ENCODE data around the gene ADPRHL1.

DNA sequence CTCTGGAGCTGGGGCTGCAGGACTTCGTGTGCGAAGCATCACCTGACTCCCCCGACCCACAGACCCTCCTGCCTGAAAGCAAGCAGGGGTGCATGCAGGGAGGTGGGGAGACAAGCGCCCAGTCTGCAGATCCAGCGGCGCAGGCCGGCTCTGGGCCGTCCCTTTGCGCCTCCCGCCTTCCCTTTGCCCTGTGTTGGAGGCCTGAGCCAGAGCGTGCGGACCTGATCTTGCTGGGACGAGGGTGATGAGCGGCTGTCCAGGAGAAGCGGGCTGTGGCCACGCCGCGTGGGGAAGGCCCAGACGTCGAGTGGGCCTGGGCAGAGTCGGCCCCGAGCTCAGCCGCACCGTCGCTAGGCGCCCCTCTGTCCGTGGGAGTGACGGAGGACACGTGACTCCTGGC, 84.1 kb downstream of the ADPRHL1 start:
- TF ChIP-seq CTCF (IDR thresholded peaks at IDR 0.05; ENCODE audit: low read depth, low read length, poor library complexity, severe bottlenecking) (no peak), EZH2phosphoT487 (IDR thresholded peaks at IDR 0.05; ENCODE audit: borderline replicate concordance, low read length) (no peak)
